K562 (cell line): ENCODE measurements around the gene SLC9B1. TPM values are rescaled to one million over a fixed set of nuclear protein-coding genes. Genes with fewer than 3 reads are reported as not detected.

Experiments used
- ATF2 ChIP-seq: sonication (generic); formaldehyde crosslinking; IDR thresholded peaks from 2 replicates; pipeline ENCODE4 v1.8.1; 2022; ENCODE audit warnings: missing genetic modification reagents
- CBX1 ChIP-seq: sonication (generic); IDR thresholded peaks from 2 replicates; pipeline ENCODE4 v1.6.1; 2016; ENCODE audit warnings: antibody characterized with exemption, low read depth, mild to moderate bottlenecking
- CEBPG ChIP-seq, 3 experiments: fragments of 200-800 bp in 1 of 3; sonication (Bioruptor generic) in 1 of 3; sonication (generic) in 1 of 3; formaldehyde crosslinking in 1 of 3; IDR thresholded peaks in 2 of 3; conservative IDR thresholded peaks in 1 of 3; 2 replicates each; pipeline versions ENCODE4 v1.6.1 to v1.8.0; 2016 to 2022; ENCODE audit warnings: missing compliant biosample characterization in 2 of 3, missing genetic modification characterization in 2 of 3, mild to moderate bottlenecking in 1 of 3, missing genetic modification reagents in 1 of 3
- FOS ChIP-seq: IDR thresholded peaks from 3 replicates; pipeline ENCODE4 v1.6.1; 2011; ENCODE audit not compliant: insufficient read length; ENCODE audit errors: extremely low read depth
- GABPB1 ChIP-seq: sonication (generic); formaldehyde crosslinking; IDR thresholded peaks from 2 replicates; pipeline ENCODE4 v1.8.0; 2022; ENCODE audit warnings: mild to moderate bottlenecking, missing genetic modification reagents
- GTF2B ChIP-seq: IDR thresholded peaks from 2 replicates; pipeline ENCODE4 v1.6.1; 2011; ENCODE audit not compliant: insufficient read length; ENCODE audit errors: extremely low read depth
- HMGN3 ChIP-seq: IDR thresholded peaks from 2 replicates; pipeline ENCODE4 v1.6.1; 2011; ENCODE audit warnings: borderline replicate concordance, low read depth, mild to moderate bottlenecking, mixed read lengths, low read length; ENCODE audit not compliant: insufficient read length; ENCODE audit errors: extremely low read depth
- LARP7 ChIP-seq: fragments of 450-650 bp; IDR thresholded peaks from 2 replicates; pipeline ENCODE4 v1.6.1; 2016
- MEF2A ChIP-seq: IDR thresholded peaks from 2 replicates; pipeline ENCODE4 v1.6.1; 2011; ENCODE audit warnings: low read depth, mild to moderate bottlenecking, low read length, moderate library complexity; ENCODE audit not compliant: control insufficient read depth
- MLX ChIP-seq, 2 experiments: fragments of 450-650 bp in 1 of 2; sonication (generic) in 1 of 2; formaldehyde crosslinking; conservative IDR thresholded peaks; 2 replicates each; pipeline versions ENCODE4 v1.4.0 to v1.8.1; 2020 to 2022; ENCODE audit warnings: mild to moderate bottlenecking in 1 of 2, missing genetic modification reagents in 1 of 2
- NR2C2 ChIP-seq, 2 experiments: fragments of 200-800 bp in 1 of 2; sonication (Bioruptor generic) in 1 of 2; sonication (generic) in 1 of 2; formaldehyde crosslinking in 1 of 2; IDR thresholded peaks; 2 replicates each; pipeline versions ENCODE4 v1.6.1 to v1.8.0; 2016 to 2022; ENCODE audit warnings: mild to moderate bottlenecking in 1 of 2, missing compliant biosample characterization in 1 of 2, missing genetic modification characterization in 1 of 2, missing genetic modification reagents in 1 of 2
- PTRF ChIP-seq: fragments of 450-650 bp; IDR thresholded peaks from 2 replicates; pipeline ENCODE4 v1.6.1; 2016; ENCODE audit warnings: mild to moderate bottlenecking, missing genetic modification characterization, missing compliant biosample characterization
- SRSF7 ChIP-seq: fragments of 200-400 bp; formaldehyde crosslinking; optimal IDR thresholded peaks from 2 replicates; pipeline ENCODE3; 2017; ENCODE audit warnings: mild to moderate bottlenecking, low read depth, low read length
- TAF9B ChIP-seq: fragments of 450-650 bp; IDR thresholded peaks from 2 replicates; pipeline ENCODE4 v1.6.1; 2018; ENCODE audit warnings: mild to moderate bottlenecking; ENCODE audit not compliant: partially characterized antibody
- TEAD1 ChIP-seq, 2 experiments: fragments of 450-650 bp in 1 of 2; sonication (generic) in 1 of 2; formaldehyde crosslinking; IDR thresholded peaks; 2 replicates each; pipeline versions ENCODE4 v1.4.0 to v1.8.0; 2020 to 2022; ENCODE audit warnings: mild to moderate bottlenecking in 2 of 2, missing genetic modification reagents in 1 of 2
- USF2 ChIP-seq: sonication (generic); formaldehyde crosslinking; IDR thresholded peaks from 2 replicates; pipeline ENCODE4 v1.5.0; 2020; ENCODE audit warnings: missing genetic modification reagents
- VEZF1 ChIP-seq: fragments of 200-800 bp; sonication (Bioruptor generic); IDR thresholded peaks from 2 replicates; pipeline ENCODE4 v1.6.1; 2017; ENCODE audit warnings: missing genetic modification characterization, missing compliant biosample characterization
- XRCC4 ChIP-seq: IDR thresholded peaks from one replicate; pipeline ENCODE4 v1.6.1; 2011; ENCODE audit not compliant: insufficient read depth, insufficient read length; ENCODE audit errors: extremely low read depth
- ZBTB1 ChIP-seq: sonication (generic); formaldehyde crosslinking; IDR thresholded peaks from 2 replicates; pipeline ENCODE4 v1.8.1; 2023; ENCODE audit warnings: missing genetic modification reagents, low read depth, mild to moderate bottlenecking, borderline replicate concordance
- ZNF134 ChIP-seq: fragments of 250-450 bp; sonication (Bioruptor Pico); conservative IDR thresholded peaks from 2 replicates; pipeline ENCODE4 v1.4.0; 2020
- ZNF431 ChIP-seq: sonication (generic); formaldehyde crosslinking; IDR thresholded peaks from 2 replicates; pipeline ENCODE4 v1.8.0; 2022; ENCODE audit warnings: mild to moderate bottlenecking, missing genetic modification reagents
- ZNF444 ChIP-seq: fragments of 250-450 bp; sonication (Bioruptor Pico); IDR thresholded peaks from 2 replicates; pipeline ENCODE4 v1.4.0; 2020; ENCODE audit warnings: mild to moderate bottlenecking, moderate library complexity
- polyA plus RNA-seq, 8 experiments: library from polyadenylated mRNA; depleted of rRNA in 4 of 8; stranded (reverse) in 5 of 8; unstranded in 3 of 8; fragments of >200 nt; fragmentation: Nextera tagmentation in 2 of 8; fragmentation: Illumina TruSeq in 1 of 8; extraction: Ambion mirVana in 2 of 8; extraction: Trizol in 1 of 8; gene quantifications; 2 replicates each; pipeline versions ENCODE4 v1.2.1 to v1.2.3, GENCODE V29; 2011 to 2014; ENCODE audit warnings: inconsistent platforms in 1 of 8, missing spikeins in 1 of 8
- total RNA-seq, 7 experiments: library from RNA; depleted of rRNA in 6 of 7; stranded (reverse); fragments of >200 nt in 6 of 7; fragmentation: Illumina TruSeq in 2 of 7; extraction: Trizol in 2 of 7; gene quantifications; 2 replicates each; pipeline versions ENCODE4 v1.2.1 to v1.2.3, GENCODE V29; 2011 to 2021; ENCODE audit warnings: low replicate concordance in 1 of 7

Gene SLC9B1
- total and polyA plus RNA-seq, 9 of the 15 experiments (the other 6 are each of a cell fraction or from before 2014, with no cell fraction given) = 0.21 to 1.3 (median 0.51) TPM

GRCh38 chr4:102869569-102870197 lies 149.8 kb downstream of the SLC9B1 start (continued):
- TF ChIP-seq FOS (no peak), MLX (CRISPR knock-in tag; conservative IDR thresholded peaks at IDR 0.05) (0 out of 4 replicates have a peak, but pooled peaks of 1 of the 2 experiments have one; percentile 14), NR2C2 (CRISPR knock-in tag; IDR thresholded peaks at IDR 0.05) (no peak), NR2C2 (tag; IDR thresholded peaks at IDR 0.05) (0 out of 2 replicates have a peak, but pooled peaks have one; percentile 15), MEF2A (0 out of 2 replicates have a peak, but pooled peaks have one; percentile 18), VEZF1 (CRISPR knock-in tag) (no peak), TEAD1 (CRISPR knock-in tag; IDR thresholded peaks at IDR 0.05) (no peak), ZNF444 (CRISPR knock-in tag) (no peak), ATF2 (CRISPR knock-in tag) (no peak), LARP7 (no peak), XRCC4 (no peak), USF2 (CRISPR knock-in tag) (no peak), ZBTB1 (CRISPR knock-in tag) (no peak), SRSF7 (no peak), GABPB1 (0 out of 2 replicates have a peak, but pooled peaks have one; percentile 21), CBX1 (no peak), CEBPG (CRISPR knock-in tag; IDR thresholded peaks at IDR 0.05) (no peak), CEBPG (tag; conservative IDR thresholded peaks at IDR 0.05 in 1 of 2, IDR thresholded peaks at IDR 0.05 in 1 of 2) (no peak), HMGN3 (no peak), PTRF (tag) (no peak), ZNF134 (CRISPR knock-in tag) (no peak), GTF2B (no peak), TAF9B (no peak), ZNF431 (CRISPR knock-in tag) (no peak)
